ENCODE data around the gene HSD17B2.

- no peak for TF ChIP-seq FOSL2 (IDR thresholded peaks at IDR 0.05; ENCODE audit: borderline replicate concordance, low read depth)
- no peak for TF ChIP-seq REST (IDR thresholded peaks at IDR 0.05; ENCODE audit: low read depth, low read length)
- no peak for TF ChIP-seq CTCF (IDR thresholded peaks at IDR 0.05)
- TF ChIP-seq MXI1 (IDR thresholded peaks at IDR 0.05; ENCODE audit: low read depth, low read length), result no peak
- TF ChIP-seq EP300 (IDR thresholded peaks at IDR 0.05; ENCODE audit: borderline replicate concordance in 1 of 2, low read depth in 1 of 2, low read length in 1 of 2), result no peak
- TF ChIP-seq POLR2AphosphoS5 (IDR thresholded peaks at IDR 0.05; ENCODE audit: low read depth, low read length), result no peak
- TF ChIP-seq, protein P1, sequence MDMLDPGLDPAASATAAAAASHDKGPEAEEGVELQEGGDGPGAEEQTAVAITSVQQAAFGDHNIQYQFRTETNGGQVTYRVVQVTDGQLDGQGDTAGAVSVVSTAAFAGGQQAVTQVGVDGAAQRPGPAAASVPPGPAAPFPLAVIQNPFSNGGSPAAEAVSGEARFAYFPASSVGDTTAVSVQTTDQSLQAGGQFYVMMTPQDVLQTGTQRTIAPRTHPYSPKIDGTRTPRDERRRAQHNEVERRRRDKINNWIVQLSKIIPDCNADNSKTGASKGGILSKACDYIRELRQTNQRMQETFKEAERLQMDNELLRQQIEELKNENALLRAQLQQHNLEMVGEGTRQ (IDR thresholded peaks at IDR 0.05; ENCODE audit: borderline replicate concordance, low read depth, low read length), result no peak
- TF ChIP-seq USF1 (IDR thresholded peaks at IDR 0.05; ENCODE audit: borderline replicate concordance, low read depth), result no peak
- no peak for TF ChIP-seq CHD2 (IDR thresholded peaks at IDR 0.05; ENCODE audit: low read length, partially characterized antibody)
- TF ChIP-seq TEAD4 (IDR thresholded peaks at IDR 0.05; ENCODE audit: borderline replicate concordance, insufficient read depth), result no peak
- TF ChIP-seq SMC3 (IDR thresholded peaks at IDR 0.05; ENCODE audit: low read depth, low read length), result no peak
- no peak for TF ChIP-seq JUND (IDR thresholded peaks at IDR 0.05)
- no peak for TF ChIP-seq ZBTB33 (IDR thresholded peaks at IDR 0.05; ENCODE audit: borderline replicate concordance, low read depth)
Measured at GRCh38 chr16:82070656-82071369, 35.8 kb downstream of the HSD17B2 start.

Measured in SK-N-SH (cell line).